Peyer's patch (tissue), 4 donors: Measurements from ENCODE around the gene DGCR2. TPM values are rescaled to one million over a fixed set of nuclear protein-coding genes. Genes with fewer than 3 reads are reported as not detected.
"Not testable (repeated sequence)": the region's sequence is repeated elsewhere in the genome, so short reads cannot be mapped to it uniquely, and the experiment has no call there.

Source experiments
- DNase-seq, 3 donors: peaks; one replicate each; pipeline ENCODE4 v3.0.0-alpha.2; 2017 to 2019
- H3K27ac ChIP-seq, 4 donors: fragments of 200-600 bp; sonication (generic); one replicate each; pipeline ENCODE4 v1.5.1; 2016 to 2019
- H3K27me3 ChIP-seq, 2 donors: fragments of 200-600 bp; sonication (generic); one replicate each; pipeline ENCODE4 v1.5.1; 2019
- H3K36me3 ChIP-seq, 3 donors: fragments of 200-600 bp; sonication (generic); one replicate each; pipeline ENCODE4 v1.5.1; 2016 to 2019
- H3K4me1 ChIP-seq, 4 donors: fragments of 200-600 bp; sonication (generic); one replicate each; pipeline ENCODE4 v1.5.1; 2016 to 2019
- H3K4me3 ChIP-seq, 4 donors: fragments of 200-600 bp; sonication (generic); 1 replicate in 3 of 4; 2 replicates in 1 of 4; pipeline ENCODE4 v1.5.1; 2016 to 2019; ENCODE audit warnings: mild to moderate bottlenecking in 1 of 4
- H3K9me3 ChIP-seq, 4 donors: fragments of 200-600 bp; sonication (generic); one replicate each; pipeline ENCODE4 v1.5.1; 2016 to 2019; ENCODE audit warnings: mild to moderate bottlenecking in 1 of 4
- total RNA-seq, 4 donors: library from RNA; depleted of rRNA; stranded (reverse); fragments of >200 nt; gene quantifications; one replicate each; pipeline ENCODE4 v1.1.0, GENCODE V29; 2016

DGCR2 gene
- total RNA-seq, 4 donors from 2014 or later, result 49.5 to 101 (median 92.1) TPM

DNA sequence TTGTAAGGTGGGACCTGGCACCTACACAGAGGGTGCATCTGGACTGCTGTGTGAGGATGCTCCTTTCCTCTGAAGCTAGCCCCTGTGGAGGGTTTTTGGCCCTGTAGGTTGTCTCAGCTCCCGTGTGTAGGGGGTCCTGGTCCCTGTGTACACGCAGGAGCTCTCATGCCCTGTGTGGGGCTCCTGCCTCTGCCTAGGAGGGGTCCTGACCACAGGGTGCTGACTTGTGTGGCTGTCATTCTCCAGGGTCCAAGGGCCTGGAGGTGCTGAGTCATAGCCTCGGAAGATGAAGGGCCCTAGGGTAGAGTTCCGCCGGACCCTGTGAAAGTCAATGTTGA lies 88.7 kb downstream of the DGCR2 start:
- H3K36me3 ChIP-seq, H3K4me3 ChIP-seq: not testable (repeated sequence)

DNA sequence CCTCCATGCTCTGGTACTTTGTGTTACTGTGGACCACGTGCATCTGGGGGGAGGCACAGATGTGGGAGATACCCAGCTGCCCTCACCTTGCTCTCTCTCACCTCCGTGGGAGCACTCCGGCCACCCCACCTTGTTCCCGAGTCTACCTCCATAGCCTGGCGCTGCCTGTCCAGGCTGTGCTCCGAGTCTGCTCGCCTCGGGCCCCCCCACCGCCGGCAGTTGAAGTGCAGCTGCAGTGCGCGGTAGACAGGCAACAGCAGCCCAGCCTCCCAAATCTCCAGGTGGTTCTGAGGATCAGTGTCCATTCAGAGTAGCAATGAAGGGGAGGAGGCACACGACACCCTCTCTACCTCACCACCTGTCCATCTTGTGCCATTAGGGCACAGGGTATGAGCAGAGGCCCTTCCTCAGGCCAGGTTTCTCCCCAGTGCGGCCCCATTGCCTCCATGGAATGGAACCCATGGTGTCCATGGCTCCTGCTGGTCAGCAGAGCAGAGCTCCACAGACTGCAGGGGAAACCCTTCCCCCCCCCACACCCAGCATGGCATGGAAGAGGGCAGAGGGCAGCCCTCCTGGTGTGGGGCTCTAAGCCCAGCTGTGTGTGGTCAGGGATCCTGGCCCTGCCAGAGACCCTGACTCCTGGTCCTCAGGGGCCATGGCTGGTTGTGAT lies 89.2 kb downstream of the DGCR2 start:
- H3K36me3 ChIP-seq, H3K9me3 ChIP-seq, H3K4me3 ChIP-seq, H3K4me1 ChIP-seq, H3K27ac ChIP-seq, H3K27me3 ChIP-seq: not testable (repeated sequence)
- peak in 1 of 3 donors; percentile 42 for DNase-seq

More for the DNA sequence above, 88.7 kb downstream of the DGCR2 start:
- H3K27ac ChIP-seq, H3K9me3 ChIP-seq, H3K4me1 ChIP-seq, H3K27me3 ChIP-seq: not testable (repeated sequence)
- peak in 2 of 3 donors; percentile 9 to 40 for DNase-seq

DNA sequence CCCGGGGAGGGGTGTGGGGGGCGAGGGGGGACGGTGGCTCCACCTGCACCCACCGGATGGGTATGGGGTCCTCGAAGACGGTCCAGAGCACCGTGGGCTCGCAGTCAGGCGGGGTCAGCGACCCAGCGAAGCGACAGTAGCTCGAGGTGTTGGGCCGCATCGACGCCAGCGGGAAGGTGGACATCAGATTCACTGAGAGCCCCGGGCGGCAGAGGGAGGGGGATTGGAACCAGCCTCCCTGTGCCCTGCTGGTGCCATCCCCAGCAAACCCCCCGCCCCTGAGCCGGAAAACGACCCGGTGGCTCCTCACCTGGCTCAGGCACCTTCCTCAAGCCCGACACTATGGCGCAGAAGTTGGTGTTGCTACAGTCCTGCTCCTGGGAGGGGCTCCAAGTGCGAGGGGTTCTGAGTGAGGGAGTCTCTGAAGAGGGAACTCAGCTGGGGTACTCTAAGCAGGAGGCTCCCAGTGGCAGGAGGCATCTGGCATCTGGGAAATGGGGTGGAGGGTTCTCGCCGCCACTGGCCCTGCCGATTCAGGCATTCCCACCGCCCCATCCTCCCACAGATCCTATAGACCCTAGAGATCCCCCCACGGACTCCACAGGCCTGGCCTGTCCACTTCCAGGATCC lies 89.9 kb downstream of the DGCR2 start:
- not testable (repeated sequence) for H3K4me3 ChIP-seq, H3K9me3 ChIP-seq, H3K4me1 ChIP-seq, H3K27ac ChIP-seq, H3K36me3 ChIP-seq, H3K27me3 ChIP-seq
- peak in 1 of 3 donors; percentile 36 for DNase-seq

DNA sequence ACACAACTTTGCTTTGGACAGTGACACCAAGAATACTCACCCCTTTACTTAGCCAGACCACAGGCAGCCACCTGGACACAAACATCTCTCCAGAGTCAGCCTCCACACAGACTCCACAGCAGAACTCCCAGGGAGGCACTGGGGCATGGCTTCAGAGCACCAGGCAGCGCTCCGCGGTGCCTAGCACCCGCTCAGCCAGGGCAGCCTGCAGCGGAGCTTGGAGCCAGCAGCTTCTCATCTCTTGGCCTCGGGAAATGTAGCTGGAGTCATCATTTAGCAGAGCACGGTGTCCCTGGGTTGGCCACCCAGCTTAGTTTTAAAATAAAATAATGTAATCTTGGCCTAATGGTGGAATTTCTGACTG lies 91.3 kb downstream of the DGCR2 start:
- H3K4me3 ChIP-seq, H3K27ac ChIP-seq, H3K9me3 ChIP-seq, H3K27me3 ChIP-seq, H3K36me3 ChIP-seq, H3K4me1 ChIP-seq, DNase-seq: not testable (repeated sequence)

DNA sequence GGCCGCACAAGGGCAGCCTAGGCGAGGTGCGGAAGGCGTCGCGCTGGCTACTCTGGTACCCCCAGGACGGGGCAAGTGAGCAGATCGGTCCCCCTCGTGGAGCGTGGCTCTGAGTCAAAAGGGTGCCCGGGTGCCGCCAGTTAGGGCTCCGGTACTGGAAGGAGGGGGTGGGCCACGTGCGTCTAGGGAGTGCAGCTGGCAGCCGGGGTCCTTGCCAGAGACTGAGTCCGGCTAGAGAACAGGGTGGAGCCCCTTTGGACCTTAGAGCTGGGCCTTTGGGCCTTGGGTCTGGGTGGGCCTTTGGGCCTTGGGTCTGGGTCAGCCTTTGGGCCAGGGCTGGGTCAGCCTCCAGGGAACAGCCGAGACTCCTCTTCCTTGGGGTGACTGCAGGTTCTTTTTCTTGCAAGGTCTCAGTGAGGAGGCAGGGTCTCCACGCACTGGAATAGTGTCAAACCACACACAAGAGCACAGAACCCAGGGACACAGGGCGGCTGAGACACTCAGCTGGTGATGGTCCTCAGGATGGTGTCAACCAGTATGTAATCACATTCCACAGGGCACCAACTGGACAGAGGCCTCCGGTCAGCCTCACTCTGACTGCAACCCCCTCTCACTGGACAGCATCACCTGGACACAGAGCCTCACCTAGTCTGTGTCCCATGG lies 91.9 kb downstream of the DGCR2 start:
- not testable (repeated sequence) for H3K27ac ChIP-seq

DNA sequence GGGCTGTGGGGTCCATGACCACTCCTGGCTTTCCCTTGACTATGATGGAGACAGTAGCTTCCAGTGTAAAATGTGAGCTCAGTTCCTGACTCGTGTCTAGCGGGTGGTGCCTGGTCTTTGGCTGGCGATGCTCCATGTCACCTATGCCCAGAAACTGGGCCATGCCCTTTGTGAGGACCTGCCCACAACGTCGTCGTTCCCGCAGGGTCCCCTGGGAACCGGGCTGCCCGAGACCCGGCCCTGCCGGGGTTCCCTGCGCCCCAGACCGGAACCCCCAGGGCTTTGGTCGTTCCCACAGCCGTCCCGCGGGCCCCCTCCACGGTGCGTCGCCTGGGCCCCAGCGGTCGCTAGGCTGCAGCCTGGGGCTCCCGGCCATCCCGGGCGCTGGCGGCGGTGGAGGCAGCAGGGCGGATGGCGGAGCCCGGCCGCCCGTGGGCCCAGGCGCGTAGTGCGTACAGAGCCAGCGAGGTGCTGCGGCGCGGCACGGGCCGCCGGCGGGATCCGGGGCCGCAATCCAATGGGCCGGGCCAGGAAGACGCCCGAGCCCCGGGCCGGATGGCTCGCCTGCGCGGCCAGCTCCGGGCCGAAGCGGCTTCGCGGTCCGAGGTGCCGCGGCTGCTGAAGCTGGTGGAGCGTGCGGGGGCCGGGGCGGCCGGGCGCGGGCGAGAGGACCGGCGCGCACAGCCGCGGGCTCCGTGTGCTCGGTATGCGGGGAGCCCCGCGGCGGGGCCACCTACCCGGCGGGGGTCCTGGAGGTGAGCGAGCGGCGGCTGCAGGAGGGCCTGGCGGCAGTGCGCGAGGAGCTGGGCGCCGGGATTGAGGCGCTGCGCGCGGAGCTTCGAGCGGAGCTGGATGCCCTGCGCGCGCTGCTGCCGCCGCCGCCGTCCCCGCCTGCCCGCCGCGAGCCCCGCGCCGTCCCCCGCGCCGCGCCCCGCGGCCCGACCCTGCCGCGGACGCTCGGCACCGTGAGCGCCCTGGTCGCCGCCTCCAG lies 92.8 kb downstream of the DGCR2 start:
- H3K4me1 ChIP-seq, H3K36me3 ChIP-seq, H3K9me3 ChIP-seq, H3K27ac ChIP-seq, H3K27me3 ChIP-seq, DNase-seq, H3K4me3 ChIP-seq: not testable (repeated sequence)

More for the DNA sequence above, 91.9 kb downstream of the DGCR2 start:
- not testable (repeated sequence) for H3K4me1 ChIP-seq, H3K27me3 ChIP-seq, H3K36me3 ChIP-seq, DNase-seq, H3K9me3 ChIP-seq, H3K4me3 ChIP-seq

DNA sequence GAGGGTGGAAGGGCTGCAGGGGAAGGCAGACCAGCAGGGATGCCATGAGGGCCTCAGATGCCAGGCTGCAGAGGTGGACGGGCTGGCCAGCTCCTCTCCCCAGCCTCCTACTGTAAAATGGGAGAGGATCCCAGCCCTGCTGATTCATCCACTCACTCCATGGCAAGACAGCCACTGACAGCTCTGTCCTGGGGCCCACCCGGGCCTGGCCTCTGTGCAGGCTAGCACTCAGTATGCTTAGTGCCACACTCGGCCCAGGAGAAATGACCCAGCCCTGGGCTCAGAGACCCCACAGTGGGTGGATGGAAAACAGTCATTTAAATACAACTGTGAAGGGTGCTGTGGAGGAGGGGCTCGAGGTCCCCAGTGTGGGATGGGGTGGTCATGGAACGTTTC lies 94.2 kb downstream of the DGCR2 start:
- not testable (repeated sequence) for H3K9me3 ChIP-seq, H3K27me3 ChIP-seq, DNase-seq, H3K4me1 ChIP-seq, H3K36me3 ChIP-seq, H3K4me3 ChIP-seq, H3K27ac ChIP-seq

DNA sequence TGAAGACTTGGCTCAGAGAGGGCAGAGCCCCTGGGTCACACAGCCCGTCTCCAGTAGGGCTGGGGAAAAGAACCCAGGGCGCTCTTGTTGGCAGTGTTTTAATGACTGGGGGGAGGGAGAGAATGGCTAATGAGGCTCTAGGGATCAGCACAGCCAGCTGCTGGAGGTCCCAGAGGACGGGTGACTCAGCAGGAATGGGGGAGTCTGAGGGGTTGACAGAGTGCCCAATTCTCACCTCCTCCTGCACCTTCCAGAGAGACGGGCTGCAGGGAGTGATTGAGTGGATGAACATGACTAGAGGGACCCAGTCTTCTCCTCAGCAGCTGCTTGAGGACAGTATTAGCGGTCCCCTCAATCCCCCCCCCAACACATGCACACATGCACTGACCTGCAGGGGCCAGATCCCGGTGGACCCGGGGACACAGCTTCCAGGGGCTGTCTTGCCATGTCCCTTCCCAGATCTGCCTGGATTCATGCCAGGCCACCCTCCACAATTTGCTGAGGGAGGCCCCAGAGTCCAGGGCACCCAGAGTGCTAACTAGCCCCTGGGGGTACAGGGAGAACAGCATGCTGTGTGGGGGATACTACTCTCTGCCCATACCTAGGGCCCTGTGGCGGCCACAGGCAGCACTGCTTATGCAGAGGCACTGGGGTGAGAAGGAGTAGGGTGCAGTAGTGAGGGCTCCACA lies 94.7 kb downstream of the DGCR2 start:
- not testable (repeated sequence) for H3K9me3 ChIP-seq, H3K36me3 ChIP-seq, H3K27me3 ChIP-seq, H3K4me1 ChIP-seq, H3K4me3 ChIP-seq, DNase-seq, H3K27ac ChIP-seq

DNA sequence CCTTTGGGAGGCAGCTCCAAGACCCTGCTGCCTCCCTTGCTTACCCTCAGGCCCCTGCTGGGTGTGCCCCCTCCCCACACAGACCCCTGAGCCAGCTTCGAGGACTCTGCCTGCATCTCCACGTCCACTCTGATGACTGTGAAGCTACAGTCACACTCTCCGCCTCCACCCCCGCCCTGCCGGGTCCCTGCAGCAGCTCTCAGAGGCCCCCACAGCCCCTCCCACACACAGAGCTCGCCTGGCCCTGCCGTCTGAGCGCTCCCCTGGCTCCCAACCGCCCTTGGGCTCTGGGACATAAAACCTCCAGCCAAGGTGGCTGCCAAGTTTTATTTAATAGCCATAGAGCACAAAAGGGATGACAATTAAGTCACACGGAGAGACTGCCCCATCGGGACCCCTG lies 96.1 kb downstream of the DGCR2 start:
- H3K27me3 ChIP-seq, H3K27ac ChIP-seq, H3K9me3 ChIP-seq, H3K4me3 ChIP-seq, H3K36me3 ChIP-seq, H3K4me1 ChIP-seq, DNase-seq: not testable (repeated sequence)

DNA sequence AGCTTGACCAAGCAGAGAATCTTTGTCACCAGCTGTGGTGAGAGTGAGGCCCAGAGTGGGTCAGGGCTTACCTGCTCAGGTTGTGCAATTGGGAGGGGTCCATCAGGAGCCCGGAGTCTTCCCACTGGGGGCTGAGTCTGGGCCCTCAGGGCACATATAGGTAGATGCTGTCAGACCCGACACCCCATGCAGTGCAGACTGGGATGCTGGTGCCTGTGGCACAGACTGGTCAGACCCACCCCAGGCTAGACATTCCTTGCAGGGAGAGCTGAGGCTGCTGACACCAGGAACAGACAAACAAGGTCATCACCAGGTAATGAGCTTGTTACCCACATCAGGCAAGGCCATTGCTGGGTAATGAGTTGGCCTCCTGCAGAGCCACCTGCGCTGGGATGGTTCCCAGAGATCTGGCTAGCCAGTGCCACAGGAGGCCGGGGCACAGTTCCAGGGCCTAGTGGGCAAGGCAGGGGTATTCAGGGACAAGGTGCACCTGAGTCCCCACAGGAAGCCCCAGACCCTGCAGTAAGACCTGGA lies 97.2 kb downstream of the DGCR2 start:
- H3K27ac ChIP-seq, H3K4me3 ChIP-seq, H3K36me3 ChIP-seq, DNase-seq, H3K4me1 ChIP-seq, H3K27me3 ChIP-seq, H3K9me3 ChIP-seq: not testable (repeated sequence)

DNA sequence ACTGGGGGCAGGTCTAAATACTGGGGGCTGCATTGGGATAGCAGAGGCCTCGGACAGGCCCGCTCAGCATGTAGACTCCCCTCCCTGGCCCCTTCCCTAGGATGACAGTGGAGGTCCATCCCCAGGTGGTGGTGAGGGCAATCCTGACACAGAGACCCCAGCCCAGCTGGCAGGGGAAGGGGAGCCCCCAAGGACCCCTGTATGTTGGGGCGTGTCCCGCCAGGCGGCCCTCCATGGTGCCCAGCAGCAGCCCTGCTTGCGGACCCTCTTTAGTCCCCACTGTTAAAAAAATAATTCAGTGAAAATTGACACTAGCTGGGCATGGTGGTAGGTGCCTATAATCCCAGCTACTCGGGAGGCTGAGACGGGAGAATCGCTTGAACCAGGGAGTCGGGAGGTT lies 98.3 kb downstream of the DGCR2 start:
- H3K4me1 ChIP-seq, H3K36me3 ChIP-seq, H3K9me3 ChIP-seq, DNase-seq, H3K4me3 ChIP-seq, H3K27me3 ChIP-seq, H3K27ac ChIP-seq: not testable (repeated sequence)
